G401 (cell line): ENCODE data around the gene KLC1. TPM values are rescaled to one million over a fixed set of nuclear protein-coding genes. Genes with fewer than 3 reads are reported as not detected.
"Not testable (repeated sequence)": the region's sequence is repeated elsewhere in the genome, so short reads cannot be mapped to it uniquely, and the experiment has no call there.

Source experiments
- DNase-seq: peaks from one replicate; pipeline ENCODE4 v3.0.0-alpha.2; 2015; ENCODE audit warnings: low spot score
- in situ Hi-C: cut with HindIII; loops from 2 replicates; pipeline ENCODE4 v1.10.0; 2016; ENCODE audit warnings: low sequenced_read_pairs, mixed read lengths
- total RNA-seq: library from RNA; depleted of rRNA; stranded (reverse); fragments of >200 nt; shearing (Covaris generic); gene quantifications from 2 replicates; pipeline ENCODE4 v1.2.3, GENCODE V29; 2014

The KLC1 gene
- total RNA-seq, 1 experiment from 2014 or later: 184 TPM

DNA sequence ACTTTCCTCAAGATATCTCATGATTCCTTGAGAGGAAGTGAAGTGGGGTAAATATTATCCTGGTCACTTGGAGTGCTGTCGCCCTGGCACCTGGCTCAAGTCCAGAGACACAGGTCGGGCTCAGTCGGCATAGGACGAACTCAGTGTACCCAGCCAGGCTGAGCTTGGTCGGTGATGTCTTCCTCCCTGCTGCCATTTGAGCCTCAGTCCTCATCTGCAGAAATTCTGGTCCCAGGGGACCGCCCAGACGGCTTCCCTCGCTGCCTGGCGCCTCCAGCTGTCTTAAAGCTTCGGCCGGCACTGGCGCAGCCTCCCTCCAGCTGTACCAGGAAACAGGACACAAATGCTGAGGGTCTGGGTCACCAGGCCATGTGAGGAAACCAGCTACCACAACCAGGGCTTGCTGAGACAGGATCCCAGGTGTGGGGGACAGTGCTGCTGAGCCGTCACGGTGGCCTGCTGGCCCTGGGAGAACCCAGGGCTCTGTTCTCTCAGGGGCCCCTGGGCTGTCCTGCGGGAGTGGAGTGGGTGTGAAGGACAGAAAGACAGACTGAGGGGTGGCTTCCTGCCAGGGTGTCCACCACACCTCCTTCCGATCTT, 5.0 kb upstream of the KLC1 start:
- DNase-seq: no peak
- in situ Hi-C loops: no loop called here

DNA sequence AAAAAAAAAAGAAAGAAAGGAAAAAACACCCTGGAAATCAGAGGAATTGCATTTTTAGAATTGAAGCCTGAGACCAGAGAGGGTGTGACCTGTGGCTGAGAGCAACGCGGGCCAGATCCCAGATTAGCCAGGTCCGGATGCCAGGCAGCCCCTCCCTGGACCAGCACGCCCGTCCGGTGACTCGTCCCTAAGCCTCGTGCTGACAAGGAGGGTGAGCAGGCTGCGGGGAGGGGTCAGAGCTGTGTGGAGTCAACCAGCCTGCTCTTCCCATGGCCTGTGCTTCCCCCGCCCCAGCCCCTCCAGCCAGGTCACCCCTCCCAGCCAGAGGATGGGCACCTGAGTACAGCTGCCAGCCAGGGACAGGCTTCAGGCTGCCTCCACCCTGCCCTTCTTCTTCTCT, 4.2 kb upstream of the KLC1 start:
- no peak for DNase-seq
- in situ Hi-C loops: no loop called here

DNA sequence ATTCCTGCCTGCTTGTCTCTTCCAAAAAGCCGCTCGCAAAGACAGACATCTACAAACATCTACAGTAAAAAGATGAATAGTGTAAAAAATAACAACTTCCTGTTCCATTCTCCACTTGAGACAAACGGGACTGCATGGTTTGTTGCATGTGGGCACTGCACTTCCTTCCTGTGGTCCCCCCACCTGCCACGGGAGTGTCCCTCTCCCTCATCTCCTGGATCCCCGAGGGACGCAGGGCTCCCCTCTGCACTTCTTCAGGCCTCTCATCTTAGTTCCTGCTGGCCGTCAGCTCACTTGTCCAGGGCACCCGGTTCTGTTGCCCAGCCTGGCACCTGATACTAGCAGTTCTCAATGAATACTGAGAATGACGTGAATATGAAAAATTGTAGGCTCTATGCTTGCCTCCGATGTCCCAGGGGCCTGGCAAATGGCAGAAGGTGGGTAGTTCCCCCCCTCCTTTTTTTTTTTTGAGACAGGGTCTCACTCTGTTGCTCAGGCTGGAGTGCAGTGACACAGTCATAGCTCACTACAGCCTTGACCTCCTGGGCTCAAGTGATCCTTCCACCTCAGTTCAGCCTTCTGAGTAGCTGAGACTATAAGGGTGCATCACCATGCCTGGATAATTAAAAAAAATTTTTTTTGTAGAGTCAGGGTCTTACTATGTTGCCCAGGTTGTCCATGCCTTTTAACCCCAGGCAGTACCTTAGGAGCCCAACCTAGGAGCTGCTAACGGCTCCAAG, 3.5 kb upstream of the KLC1 start:
- DNase-seq: no peak
- in situ Hi-C loops: no loop called here

DNA sequence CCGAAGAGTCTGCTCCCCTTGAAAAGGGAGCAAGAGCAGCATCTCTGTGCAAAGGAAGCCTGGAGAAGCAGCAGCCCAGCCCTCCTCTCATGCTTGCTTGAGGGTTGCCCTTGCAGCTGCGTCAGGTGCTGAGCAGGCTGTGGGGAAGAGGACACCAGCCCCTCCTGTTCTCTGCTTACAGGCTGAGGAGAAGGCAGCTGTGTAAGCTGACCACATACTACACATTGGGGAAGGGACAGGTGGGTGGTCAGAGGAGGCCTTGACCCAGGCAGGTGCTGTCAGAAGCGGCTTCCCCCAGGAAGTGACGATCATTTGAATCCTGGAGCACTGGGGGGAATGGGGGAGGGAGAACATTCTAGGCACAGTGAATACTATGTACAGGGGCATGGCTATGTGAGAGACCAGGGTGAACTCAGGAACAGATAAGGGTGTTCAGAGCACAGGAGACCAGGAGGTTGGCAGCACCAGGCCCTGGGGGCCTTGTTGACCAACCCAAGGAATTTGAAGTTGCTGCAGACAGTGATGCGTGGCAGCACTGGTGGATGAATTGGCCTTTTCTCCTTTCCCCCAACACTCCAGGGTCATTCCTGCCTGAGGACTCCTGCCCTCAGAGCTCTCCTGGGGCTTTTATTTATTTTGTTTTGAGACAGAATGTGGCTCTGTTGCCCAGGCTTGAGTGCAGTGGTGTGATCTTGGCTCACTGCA, 2.7 kb upstream of the KLC1 start:
- in situ Hi-C loops: no loop called here
- no peak for DNase-seq

DNA sequence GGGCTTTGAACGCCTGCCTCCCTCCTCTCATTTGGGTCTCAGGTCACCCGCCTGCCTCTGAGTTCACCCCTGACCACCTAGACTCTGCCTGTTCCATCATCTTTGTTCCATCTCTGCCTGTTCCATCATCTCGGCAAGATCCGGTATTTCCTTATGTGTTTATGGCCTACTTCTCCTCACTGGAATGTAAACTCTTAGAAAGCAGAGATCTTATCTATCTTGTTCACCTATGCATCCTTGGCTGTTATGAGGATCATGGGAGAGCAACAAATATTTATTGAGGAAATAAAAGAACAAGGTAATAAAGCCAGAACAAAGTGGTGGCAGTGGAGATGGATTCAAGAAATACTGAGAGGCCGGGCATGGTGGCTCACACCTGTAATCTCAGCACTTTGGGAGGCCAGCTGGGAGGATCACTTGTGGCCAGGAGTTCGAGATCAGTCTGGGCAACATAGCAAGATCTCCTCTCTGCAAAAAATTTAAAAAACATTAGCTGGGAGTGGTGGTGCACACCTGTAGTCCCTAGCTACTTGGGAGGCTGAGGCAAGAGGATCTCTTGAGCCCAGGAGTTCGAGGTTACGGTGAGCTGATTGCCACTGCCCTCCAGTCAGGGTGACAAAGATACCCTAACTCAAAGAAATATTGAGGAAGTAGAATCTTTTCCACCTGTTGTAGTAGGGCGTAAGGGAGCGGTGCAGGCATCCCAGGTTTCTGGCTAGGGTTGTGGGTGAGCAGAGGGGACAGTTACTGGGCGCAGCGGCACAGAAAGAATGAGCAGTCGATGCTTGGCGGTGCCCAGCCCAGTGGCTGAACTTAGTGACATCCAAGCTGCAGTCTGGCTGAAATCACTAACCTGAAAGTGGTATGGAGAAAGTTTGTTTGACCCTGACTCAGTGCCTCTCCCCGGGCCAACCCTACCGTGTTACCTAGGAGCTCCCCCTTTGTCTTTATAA, 1.7 kb upstream of the KLC1 start:
- DNase-seq: no peak
- in situ Hi-C loops: no loop called here

DNA sequence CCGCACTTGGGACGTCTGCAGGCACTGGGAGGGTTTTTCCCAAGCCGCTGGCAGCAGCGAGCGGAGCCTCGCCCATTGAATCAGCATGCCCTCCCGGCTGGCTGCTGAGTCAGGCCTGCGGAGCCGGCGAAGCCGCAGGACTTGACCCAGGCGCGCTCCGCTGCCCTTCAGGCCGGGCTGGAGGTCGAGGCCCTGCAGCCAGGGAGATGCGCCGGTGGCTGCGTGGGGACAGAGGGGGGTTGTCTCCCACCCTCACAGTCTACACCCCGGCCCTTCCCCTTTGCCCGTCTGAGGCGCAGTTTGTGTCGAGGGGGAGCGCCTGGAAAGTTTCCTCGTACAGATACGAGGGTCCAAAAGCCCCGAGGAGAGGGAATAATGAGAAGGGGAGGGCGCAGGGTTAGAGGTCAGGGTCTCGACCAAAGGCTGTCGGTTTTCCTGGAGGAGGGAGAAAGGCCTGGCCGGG, 759 bp upstream of the KLC1 start:
- peak; percentile 30 for DNase-seq
- in situ Hi-C loops: no loop called here

DNA sequence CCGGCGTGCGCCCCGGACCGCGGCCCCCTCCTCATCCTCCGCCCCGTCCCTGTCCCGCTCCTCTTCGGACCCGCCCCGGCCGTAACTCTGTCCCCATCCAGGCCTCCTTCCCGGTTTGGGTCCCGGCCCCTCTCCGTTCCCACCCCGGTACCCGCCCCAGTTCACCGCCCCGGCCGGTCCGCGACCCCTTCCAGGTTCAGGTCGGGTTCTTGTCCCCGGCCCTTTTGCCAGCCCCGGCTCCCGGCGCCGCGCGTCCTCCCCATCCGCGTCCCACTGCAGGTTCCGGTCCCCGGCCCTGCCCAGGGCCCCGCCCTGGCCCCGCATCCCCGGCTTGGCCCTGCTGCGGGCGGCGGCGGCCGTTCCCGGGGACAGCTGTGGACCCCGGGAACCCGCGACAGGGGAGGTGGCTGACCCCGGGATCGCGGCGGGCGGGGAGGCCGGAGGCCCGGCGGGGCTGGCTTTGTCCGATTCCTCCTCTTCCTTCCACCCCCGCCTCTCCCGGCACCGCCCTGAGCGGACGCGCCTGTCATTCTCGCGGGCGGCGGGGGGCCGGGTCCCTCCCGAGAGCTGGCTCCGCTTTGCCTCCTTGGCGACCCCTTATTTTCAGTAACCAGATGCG, 601 bp downstream of the KLC1 start:
- in situ Hi-C loops: no loop called here
- DNase-seq: peak; percentile 35

DNA sequence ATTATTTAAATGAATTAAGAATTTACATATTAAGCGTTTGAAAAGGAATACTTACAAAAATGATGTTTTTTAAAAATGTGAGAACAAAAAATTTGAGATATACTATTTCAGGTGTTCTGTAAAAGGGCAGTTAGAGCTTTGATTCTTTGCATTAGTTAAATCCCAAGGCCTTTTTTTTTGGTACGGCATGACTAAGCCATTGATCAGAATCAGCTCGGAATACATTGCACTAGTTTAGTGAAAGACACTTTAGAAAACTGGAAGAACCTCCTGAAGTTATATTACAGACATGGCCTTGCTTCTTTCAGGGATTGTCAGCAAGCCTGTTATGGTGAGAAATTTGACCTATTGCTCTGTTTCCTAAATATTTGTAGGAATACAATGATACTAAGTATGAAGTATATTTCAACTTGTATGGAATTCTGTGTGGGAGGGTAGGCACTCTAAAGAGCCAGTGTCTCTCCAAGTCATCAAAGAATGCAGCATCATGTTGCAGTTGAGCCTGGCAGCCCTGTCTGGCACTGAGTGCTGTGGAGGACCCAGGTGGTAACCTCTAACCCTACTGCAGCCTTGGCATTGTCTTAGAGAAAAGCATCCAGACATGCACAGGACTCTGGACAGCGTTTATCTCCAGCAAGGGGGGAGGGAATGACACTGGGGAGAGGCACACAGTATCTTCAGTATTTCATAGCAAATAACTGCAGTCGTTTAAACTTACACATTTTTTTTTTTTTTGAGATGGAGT, 1.5 kb downstream of the KLC1 start:
- peak; percentile 21 for DNase-seq
- in situ Hi-C loops: no loop called here

DNA sequence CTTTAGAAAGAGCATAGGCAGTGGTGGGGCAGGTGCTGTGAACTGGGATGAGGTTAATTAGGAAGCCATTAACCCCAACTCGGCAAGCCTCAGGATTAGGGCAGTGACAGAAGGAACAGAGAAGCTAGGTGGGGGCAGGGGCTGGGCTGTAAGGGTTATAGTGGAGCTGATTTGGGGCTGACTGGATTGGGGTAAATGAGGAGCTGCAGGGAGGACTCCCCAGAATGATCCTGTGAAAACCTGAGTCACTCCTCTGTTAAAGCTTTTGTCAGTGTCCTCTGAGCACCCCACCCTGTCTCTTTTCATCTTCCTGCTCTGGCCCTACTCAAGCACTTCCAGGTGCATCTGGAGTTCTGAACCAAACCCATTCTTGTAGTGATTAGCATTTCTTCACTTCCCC, 4.4 kb downstream of the KLC1 start:
- no peak for DNase-seq
- in situ Hi-C loops: no loop called here

DNA sequence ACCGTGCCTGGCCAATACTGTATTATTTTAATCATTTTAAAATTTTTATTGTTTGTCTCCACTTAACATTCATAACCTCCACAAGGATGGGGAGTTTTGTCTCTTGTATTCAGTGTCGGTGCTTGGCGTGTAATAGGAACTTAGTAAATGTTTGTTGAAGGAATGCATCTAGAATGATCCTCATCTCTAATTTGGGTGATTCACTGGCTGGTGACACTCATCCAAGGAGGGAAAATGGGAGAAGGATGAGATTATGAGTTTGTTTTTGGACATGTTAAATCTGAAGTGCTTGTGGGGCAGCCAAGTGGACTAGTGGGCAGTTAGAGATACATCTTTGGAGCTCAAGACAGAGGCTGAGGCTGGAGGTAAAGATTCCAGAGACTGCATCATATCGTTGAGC, 5.1 kb downstream of the KLC1 start:
- DNase-seq: no peak
- in situ Hi-C loops: no loop called here

DNA sequence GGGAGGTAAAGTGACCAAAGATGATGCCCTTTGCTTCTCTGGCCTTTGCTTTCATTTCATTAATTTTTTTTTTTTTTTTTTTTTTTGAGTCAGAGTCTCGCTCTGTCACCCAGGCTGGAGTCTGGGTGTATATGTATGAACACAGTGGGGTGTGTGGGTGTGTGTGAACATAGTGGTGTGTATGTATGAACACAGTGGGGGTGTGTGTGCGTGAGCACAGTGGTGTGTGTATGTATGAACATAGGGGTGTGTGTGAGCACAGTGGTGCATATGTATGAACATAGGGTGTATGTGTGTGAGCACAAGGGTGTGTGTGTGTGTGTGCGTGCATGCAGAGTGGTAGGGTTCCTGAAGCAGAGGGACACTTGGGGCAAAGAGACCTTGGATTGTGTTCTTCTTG, 9.6 kb downstream of the KLC1 start:
- in situ Hi-C loops: no loop called here
- no peak for DNase-seq

DNA sequence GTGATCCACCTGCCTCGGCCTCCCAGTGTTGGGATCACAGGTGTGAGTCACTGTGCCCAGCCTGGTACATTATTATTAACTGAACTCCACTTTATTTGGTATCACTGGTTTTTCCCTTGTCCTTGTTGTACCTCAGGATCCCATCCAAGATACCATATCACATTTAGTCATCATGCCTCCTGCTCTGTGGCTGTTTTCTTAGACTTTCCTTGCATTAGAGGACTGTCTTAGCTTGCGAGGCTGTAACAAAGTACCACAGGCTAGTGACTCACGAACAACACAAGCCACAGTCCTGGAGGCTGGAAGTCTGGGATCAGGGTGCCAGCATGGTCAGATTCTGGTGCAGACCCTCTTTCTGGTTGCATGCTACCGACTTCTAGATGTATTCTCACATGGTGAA, 12.2 kb downstream of the KLC1 start:
- in situ Hi-C loops: no loop called here
- DNase-seq: no peak

DNA sequence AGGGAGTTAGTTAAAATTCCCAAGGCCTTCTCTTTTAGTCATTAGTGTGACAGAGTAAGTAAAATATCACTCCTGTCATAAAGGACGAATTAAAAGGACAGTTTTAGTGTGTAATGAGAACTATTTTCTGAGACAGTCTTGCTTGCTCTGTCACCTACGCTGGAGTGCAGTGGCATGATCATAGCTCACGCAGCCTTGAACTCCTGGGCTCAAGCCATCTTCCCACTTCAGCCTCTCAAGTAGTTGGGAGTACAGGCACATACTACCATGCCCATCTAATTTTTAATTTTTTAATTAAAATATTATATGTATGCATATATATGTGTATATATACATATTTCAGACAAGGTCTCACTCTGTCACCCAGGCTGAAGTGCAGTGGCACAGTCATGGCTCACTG, 17.2 kb downstream of the KLC1 start:
- no peak for DNase-seq
- in situ Hi-C loops: no loop called here

DNA sequence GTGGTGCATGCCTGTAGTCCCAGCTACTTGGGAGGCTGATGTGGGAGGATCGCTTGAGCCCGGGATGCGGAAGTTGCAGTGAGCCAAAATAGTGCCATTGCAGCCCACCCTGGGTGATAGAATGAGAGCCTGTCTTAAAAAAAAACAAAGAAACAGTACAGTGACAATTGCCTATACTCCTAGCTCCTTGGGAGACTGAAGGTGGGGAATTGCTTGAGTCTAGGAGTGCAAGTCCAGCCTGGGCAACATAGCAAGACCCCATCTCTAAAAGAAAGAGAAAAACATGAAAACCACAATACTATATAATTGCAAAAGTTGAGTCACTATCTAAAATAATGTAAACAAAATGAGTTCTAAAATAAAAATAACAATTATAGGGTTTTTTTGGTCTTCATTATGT, 20.0 kb downstream of the KLC1 start:
- no peak for DNase-seq
- in situ Hi-C loops: no loop called here

DNA sequence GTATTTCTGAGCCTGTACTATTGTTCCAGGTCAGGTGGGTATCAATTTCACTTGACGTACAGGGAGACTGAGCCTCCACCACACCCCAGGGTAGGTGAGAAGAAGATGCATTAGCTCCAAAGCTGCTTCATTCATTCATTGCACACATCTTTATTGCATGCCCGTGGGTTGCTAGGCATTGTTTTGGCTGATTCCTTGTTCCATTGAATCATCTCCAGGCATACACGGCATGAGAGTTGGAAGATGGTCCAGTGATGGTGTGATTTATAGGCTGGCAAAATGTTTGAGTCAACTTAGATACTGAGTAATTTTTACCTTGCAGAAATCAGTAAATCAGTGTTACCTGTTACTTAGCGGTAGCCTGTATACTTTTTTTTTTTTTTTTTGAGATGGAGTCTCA, 21.2 kb downstream of the KLC1 start:
- in situ Hi-C loops: no loop called here
- DNase-seq: no peak

DNA sequence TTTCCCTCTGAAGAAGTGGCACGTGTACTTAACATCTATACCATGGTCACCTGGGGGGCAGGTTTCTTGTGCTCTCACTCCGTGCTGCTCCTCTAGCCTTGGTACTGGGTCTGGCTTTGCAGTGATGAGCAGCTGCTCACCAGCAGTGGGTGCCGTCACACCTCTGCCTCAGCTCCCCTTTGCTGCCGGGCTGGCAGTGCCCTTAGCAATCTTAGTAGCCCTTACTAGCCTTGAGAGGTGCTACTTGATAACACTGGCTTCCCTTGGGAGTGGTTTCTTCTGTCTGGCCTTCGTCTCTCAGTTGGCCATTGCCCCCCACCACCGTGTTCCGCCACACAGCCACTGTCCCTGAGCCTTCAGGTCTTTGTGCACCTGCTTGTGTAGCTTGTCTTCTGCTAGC, 22.6 kb downstream of the KLC1 start:
- no peak for DNase-seq
- in situ Hi-C loops: no loop called here

DNA sequence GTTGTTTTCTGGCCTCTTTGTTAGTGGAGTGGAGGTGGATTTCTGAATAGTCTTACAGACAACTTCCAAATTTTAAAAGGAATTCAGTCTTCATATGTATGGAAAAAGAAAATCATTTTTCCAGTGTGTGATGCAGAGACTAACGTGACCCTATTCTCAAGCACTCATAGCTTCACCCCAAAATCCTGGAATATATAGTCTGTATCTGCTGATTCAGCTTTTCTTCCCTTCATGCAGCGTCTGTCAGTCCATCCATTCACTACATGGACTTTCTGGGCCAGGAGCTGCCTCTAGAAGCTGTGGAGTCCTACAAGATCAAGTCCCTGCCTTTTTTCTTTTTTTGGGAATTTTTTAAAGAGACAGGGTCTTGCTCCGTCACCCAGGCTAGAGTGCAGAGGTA, 23.8 kb downstream of the KLC1 start:
- in situ Hi-C loops: no loop called here
- peak; percentile 37 for DNase-seq

DNA sequence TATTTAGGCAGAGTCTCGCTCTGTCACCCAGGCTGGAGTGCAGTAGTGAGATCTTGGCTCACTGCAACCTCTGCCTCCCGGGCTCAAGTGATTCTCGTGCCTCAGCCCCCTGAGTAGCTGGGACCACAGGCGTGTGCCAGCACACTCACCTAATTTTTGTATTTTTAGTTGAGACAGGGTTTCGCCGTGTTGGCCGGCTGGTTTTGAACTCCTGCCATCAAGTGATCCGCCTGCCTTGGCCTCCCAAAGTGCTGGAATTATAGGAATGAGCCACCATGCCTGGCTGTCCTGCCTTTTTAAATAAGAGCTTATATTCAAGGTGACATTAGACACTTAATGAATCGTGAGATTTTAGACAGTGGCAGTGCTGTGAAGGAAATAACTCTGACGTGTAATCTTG, 24.3 kb downstream of the KLC1 start:
- DNase-seq: peak; percentile 57
- in situ Hi-C loops: not testable (repeated sequence)
